ENCODE measurements around the gene ATF3.

ATF3 gene

DNA sequence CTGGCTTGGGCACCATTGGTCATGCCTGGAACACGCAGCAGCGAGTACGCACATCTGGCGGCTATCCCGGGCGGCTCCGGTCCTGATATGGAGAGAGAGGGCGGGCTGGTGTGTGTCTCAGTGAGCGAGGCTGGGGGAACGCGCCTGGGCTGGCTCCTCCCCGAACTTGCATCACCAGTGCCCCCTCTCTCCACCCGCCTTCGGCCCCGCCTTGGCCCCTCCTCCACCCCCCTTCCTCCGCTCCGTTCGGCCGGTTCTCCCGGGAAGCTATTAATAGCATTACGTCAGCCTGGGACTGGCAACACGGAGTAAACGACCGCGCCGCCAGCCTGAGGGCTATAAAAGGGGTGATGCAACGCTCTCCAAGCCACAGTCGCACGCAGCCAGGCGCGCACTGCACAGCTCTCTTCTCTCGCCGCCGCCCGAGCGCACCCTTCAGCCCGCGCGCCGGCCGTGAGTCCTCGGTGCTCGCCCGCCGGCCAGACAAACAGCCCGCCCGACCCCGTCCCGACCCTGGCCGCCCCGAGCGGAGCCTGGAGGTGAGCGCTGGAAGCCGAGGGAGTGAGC lies at the start of gene ATF3 (continued):
- TF ChIP-seq BCL11A (tag by site-specific recombination; IDR thresholded peaks at IDR 0.05; ENCODE audit: low read depth): peak; percentile 94; the same call in 1 of the 2 replicates
- no peak for TF ChIP-seq RBAK (tag by site-specific recombination; IDR thresholded peaks at IDR 0.05)
- peak; percentile 57; the same call in 1 of the 2 replicates for TF ChIP-seq YY2 (tag by site-specific recombination; IDR thresholded peaks at IDR 0.05)
- peak; percentile 78 for TF ChIP-seq WT1 (tag by site-specific recombination; IDR thresholded peaks at IDR 0.05)
- TF ChIP-seq KLF10 (tag by site-specific recombination; IDR thresholded peaks at IDR 0.05): peak; percentile 98
- TF ChIP-seq ZNF394 (tag by site-specific recombination; IDR thresholded peaks at IDR 0.05; ENCODE audit: borderline replicate concordance): peak; percentile 76; the same call in 1 of the 2 replicates
- TF ChIP-seq ZNF473 (tag by site-specific recombination; IDR thresholded peaks at IDR 0.05): no peak
- TF ChIP-seq, protein P1, sequence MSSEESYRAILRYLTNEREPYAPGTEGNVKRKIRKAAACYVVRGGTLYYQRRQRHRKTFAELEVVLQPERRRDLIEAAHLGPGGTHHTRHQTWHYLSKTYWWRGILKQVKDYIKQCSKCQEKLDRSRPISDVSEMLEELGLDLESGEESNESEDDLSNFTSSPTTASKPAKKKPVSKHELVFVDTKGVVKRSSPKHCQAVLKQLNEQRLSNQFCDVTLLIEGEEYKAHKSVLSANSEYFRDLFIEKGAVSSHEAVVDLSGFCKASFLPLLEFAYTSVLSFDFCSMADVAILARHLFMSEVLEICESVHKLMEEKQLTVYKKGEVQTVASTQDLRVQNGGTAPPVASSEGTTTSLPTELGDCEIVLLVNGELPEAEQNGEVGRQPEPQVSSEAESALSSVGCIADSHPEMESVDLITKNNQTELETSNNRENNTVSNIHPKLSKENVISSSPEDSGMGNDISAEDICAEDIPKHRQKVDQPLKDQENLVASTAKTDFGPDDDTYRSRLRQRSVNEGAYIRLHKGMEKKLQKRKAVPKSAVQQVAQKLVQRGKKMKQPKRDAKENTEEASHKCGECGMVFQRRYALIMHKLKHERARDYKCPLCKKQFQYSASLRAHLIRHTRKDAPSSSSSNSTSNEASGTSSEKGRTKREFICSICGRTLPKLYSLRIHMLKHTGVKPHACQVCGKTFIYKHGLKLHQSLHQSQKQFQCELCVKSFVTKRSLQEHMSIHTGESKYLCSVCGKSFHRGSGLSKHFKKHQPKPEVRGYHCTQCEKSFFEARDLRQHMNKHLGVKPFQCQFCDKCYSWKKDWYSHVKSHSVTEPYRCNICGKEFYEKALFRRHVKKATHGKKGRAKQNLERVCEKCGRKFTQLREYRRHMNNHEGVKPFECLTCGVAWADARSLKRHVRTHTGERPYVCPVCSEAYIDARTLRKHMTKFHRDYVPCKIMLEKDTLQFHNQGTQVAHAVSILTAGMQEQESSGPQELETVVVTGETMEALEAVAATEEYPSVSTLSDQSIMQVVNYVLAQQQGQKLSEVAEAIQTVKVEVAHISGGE (tag by site-specific recombination; conservative IDR thresholded peaks at IDR 0.05; ENCODE audit: low read depth): no peak
- TF ChIP-seq ZNF621 (tag by site-specific recombination; IDR thresholded peaks at IDR 0.05): no peak
- no peak for TF ChIP-seq ZNF202 (tag by site-specific recombination; IDR thresholded peaks at IDR 0.05; ENCODE audit: borderline replicate concordance)
- peak; percentile 30; the same call in 1 of the 2 replicates for TF ChIP-seq OSR2 (tag by site-specific recombination; IDR thresholded peaks at IDR 0.05)
- TF ChIP-seq, protein P2, sequence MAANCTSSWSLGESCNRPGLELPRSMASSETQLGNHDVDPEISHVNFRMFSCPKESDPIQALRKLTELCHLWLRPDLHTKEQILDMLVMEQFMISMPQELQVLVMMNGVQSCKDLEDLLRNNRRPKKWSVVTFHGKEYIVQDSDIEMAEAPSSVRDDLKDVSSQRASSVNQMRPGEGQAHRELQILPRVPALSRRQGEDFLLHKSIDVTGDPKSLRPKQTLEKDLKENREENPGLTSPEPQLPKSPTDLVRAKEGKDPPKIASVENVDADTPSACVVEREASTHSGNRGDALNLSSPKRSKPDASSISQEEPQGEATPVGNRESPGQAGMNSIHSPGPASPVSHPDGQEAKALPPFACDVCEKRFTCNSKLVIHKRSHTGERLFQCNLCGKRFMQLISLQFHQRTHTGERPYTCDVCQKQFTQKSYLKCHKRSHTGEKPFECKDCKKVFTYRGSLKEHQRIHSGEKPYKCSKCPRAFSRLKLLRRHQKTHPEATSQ (tag by site-specific recombination; IDR thresholded peaks at IDR 0.05): 0 out of 2 replicates have a peak, but pooled peaks have one; percentile 94
- no peak for TF ChIP-seq ZNF140 (tag by site-specific recombination; IDR thresholded peaks at IDR 0.05)
- TF ChIP-seq, protein P3, sequence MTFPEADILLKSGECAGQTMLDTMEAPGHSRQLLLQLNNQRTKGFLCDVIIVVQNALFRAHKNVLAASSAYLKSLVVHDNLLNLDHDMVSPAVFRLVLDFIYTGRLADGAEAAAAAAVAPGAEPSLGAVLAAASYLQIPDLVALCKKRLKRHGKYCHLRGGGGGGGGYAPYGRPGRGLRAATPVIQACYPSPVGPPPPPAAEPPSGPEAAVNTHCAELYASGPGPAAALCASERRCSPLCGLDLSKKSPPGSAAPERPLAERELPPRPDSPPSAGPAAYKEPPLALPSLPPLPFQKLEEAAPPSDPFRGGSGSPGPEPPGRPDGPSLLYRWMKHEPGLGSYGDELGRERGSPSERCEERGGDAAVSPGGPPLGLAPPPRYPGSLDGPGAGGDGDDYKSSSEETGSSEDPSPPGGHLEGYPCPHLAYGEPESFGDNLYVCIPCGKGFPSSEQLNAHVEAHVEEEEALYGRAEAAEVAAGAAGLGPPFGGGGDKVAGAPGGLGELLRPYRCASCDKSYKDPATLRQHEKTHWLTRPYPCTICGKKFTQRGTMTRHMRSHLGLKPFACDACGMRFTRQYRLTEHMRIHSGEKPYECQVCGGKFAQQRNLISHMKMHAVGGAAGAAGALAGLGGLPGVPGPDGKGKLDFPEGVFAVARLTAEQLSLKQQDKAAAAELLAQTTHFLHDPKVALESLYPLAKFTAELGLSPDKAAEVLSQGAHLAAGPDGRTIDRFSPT (tag by site-specific recombination; IDR thresholded peaks at IDR 0.05): peak; percentile 100
- no peak for TF ChIP-seq TRIM28 (IDR thresholded peaks at IDR 0.05; ENCODE audit: borderline replicate concordance, low read length)
- TF ChIP-seq, protein P4, sequence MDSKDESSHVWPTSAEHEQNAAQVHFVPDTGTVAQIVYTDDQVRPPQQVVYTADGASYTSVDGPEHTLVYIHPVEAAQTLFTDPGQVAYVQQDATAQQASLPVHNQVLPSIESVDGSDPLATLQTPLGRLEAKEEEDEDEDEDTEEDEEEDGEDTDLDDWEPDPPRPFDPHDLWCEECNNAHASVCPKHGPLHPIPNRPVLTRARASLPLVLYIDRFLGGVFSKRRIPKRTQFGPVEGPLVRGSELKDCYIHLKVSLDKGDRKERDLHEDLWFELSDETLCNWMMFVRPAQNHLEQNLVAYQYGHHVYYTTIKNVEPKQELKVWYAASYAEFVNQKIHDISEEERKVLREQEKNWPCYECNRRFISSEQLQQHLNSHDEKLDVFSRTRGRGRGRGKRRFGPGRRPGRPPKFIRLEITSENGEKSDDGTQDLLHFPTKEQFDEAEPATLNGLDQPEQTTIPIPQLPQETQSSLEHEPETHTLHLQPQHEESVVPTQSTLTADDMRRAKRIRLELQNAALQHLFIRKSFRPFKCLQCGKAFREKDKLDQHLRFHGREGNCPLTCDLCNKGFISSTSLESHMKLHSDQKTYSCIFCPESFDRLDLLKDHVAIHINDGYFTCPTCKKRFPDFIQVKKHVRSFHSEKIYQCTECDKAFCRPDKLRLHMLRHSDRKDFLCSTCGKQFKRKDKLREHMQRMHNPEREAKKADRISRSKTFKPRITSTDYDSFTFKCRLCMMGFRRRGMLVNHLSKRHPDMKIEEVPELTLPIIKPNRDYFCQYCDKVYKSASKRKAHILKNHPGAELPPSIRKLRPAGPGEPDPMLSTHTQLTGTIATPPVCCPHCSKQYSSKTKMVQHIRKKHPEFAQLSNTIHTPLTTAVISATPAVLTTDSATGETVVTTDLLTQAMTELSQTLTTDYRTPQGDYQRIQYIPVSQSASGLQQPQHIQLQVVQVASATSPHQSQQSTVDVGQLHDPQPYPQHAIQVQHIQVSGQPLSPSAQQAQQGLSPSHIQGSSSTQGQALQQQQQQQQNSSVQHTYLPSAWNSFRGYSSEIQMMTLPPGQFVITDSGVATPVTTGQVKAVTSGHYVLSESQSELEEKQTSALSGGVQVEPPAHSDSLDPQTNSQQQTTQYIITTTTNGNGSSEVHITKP (tag by site-specific recombination; IDR thresholded peaks at IDR 0.05): peak; percentile 91
- TF ChIP-seq GFI1B (tag by site-specific recombination; IDR thresholded peaks at IDR 0.05): no peak
- no peak for TF ChIP-seq ZNF555 (tag by site-specific recombination; conservative IDR thresholded peaks at IDR 0.05)

Measured in HEK293 (cell line).